Measurements from ENCODE around the gene CISTR.
"Not testable (repeated sequence)": the region's sequence is repeated elsewhere in the genome, so short reads cannot be mapped to it uniquely, and the experiment has no call there.

Gene CISTR

DNA sequence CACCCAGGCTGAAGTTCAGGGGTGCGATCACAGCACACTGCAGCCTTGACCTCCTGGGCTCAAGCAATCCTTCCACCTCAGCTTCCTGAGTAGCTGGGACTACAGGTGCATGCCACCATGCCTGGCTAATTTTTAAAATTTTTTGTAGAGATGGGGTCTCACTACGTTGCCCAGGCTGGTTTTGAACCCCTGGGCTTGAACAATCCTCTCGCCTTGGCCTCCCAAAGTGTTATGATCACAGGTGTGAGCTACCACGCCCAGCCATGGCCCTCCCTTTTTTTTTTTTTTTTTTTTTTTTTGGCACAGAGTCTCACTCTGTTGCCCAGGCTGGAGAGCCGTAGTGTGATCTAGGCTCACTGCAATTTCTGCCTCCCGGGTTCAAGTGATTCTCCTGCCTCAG, 33.2 kb downstream of the CISTR start:
- DNase-seq (ENCODE audit: low read depth) = not testable (repeated sequence)

DNA sequence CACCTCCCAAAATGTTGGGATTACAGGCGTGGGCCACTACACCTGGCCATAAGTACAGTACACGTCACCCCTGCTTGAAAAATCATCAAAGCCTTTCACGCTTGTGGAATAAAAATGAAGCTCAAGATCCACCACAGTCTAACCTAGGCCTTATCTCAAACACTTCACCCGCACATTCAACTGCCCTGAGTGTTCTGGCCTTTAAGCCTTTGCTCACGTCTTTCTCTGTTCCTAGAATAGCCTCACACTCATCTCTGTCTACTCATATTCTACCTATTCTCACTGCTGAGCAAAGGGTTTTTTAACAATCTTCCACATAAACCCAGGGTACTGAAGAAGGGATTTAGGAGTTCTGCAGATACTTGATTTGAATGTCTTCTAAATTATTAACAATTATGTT, 34.5 kb downstream of the CISTR start:
- no peak for DNase-seq (ENCODE audit: low read depth)

DNA sequence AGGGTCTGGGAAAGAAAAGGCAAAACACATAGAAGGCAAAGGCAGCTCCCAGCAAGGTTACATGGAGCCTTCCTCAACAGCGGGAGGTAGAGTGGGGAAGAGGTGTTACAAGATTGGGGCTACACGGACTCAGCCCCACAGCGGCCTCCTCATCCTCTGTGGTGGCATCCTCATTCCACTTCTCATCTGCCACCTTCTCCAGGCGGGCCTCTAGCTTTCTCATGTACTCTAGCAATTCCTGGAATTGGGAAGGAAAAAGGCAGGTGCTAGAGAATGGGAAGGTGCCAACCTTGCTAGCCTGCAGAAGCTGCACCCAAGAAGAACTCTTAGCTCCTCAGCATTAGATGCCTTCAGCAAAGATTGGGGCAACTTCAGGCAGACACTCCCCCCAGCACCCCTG, 37.8 kb downstream of the CISTR start:
- DNase-seq (ENCODE audit: low read depth) = no peak

DNA sequence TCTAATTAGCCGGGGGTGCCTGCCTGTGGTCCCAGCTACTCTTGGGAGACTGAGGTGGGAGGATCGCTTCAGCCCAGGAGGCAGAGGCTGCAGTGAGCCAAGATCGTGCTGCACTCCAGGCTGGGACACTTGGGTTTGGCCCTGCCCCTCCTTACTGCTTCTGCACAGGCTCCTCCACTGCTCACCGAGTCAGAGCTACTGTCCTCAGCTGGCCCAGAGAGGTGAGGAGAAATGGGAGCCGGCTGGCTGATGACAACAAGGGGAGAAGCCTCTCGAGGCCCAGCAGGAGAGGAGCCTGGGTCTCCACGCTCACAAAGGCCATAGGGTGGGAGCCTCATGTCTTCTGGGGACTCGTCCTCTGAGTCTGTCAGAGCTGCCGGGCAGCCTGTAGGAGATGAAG, 38.3 kb downstream of the CISTR start:
- DNase-seq (ENCODE audit: low read depth) = no peak

DNA sequence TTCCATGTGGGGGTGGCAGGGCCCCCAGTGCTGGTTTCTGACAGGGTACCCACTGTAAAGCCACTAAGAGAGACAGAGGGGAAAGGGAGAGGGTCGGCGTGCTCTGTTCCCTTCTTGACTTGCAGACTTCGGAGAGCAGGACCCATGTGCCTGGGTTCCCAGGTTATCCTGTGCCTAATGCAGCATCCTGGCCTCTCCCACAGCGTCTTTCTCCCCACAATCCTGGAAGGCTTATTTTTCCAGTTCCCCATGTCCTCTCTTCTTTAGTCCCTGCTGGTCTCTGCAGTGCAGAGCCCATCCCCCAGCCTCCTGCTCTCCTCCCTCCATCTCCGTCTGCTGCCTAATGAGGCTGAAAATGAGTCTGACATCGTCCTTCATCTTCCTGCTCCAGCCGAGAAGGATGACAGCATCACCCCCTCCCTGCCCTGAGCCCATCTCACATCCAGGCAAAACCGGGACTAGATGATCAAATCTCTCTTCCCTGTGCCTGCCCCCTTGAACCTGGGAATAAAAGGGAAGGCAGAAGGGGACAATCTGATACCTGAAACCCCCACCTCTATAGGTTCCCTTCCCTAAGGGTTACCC, 39.6 kb downstream of the CISTR start:
- DNase-seq (ENCODE audit: low read depth) = no peak

DNA sequence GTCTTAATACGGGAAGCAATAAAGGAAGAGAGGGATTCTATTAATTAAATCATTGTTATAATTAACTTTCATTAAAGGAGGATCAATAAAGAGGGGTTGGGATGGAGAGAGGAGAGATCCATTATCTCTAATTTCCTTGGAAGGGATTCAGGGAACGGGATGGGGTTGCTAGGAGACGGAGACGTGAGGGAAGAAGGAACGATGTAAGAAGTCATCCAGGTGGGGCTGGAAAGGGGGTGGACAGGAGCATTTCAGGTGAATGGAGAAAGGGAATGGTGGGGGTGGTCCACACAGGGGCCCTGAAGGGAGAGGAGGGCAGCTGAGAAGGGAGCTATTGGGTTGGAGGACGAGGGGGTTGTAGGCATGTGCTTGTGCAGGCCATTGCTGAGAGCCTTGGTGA, 41.7 kb downstream of the CISTR start:
- DNase-seq (ENCODE audit: low read depth) = no peak

DNA sequence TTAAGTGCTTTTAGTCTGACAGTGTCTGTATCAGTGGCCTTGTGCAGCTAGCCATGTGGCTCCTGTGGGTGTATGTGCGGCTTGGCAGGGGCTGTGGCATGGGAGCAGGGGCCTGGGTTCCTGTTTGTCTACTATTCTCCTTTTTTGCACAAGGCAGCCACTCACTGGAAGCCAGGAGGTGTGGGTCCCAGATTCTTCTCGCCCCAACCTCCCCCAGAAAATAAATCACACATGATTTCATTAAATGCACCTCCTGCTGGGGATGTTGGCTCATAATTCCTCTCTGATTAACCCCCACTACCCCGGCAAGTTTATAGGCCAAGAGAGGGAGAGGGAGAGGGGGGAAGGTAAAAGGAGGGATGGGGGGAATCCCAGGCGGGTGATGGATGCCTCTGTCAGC, 42.1 kb downstream of the CISTR start:
- DNase-seq (ENCODE audit: low read depth) = no peak

DNA sequence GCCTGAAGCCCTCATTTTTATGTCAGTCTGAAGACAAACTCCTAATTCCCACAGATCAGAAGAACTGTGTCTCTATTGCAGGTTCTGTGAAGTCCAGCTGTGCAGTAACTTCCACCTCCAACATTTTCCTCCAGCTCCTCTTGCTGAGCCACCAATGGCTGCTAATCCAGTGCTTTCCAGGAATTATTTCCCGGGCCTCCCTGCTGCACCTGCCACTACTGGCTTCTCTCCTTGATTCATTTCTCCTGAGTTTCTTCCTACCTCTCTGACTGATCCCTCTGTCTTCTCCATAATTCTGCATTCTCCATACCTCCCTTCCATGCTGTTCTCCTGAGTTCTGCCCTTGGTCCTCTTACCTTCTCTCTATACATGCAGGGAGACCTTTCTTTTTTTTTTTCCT, 45.7 kb downstream of the CISTR start:
- no peak for DNase-seq (ENCODE audit: low read depth)

DNA sequence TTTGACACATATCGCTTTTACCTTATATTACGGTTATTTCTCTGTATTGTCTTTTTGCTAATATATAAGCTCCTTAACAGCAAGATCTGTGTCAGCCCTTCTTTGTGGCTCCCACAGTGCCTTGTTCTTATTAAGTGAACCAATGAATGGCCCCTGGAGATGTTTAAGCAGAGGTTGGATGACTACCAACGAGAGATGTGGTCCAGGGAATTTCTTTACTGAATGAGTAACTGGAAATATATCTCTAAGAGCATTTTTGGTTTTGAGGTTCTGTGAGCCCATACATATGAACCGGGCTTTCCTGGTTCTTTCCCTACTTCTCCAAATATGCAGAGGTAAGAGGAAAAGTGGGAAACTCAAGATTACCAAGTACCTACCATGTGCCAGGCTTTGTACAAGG, 48.0 kb downstream of the CISTR start:
- no peak for DNase-seq (ENCODE audit: low read depth)

DNA sequence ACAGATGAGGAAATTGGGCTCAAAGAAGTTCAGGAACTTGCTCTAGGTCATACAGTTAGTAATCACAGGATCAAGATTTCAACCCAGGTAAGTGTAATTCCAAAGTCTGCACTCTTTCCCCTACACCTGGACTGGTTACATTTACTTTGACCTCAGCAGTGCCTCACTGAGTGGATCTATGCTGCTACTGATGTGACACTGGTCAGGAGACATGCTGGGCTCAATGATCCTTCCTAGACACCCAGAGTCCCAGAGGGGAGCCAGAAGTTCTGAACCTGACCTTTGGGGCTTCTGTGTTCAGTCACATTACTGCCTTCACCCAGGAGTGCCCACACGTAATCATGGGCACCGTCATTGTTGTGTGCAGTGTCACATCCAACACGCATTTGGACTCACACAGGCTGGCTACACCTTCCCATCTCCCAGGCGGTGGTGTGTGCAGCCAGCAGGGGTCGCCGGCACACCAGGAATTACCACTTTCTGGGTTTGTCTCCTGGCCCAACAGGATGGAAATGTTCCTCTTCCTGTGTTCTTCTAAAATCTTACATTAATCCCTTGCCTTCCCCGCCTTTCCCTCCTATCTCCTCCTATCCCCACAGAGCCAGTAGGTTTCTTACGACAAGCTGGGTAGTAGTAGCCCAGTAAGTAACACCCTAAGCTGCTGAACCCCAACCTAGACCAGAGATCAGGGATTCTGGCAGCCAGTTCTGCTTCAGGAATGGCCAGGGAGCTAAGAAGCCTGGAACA, 50.1 kb downstream of the CISTR start:
- DNase-seq (ENCODE audit: low read depth) = peak; percentile 56

DNA sequence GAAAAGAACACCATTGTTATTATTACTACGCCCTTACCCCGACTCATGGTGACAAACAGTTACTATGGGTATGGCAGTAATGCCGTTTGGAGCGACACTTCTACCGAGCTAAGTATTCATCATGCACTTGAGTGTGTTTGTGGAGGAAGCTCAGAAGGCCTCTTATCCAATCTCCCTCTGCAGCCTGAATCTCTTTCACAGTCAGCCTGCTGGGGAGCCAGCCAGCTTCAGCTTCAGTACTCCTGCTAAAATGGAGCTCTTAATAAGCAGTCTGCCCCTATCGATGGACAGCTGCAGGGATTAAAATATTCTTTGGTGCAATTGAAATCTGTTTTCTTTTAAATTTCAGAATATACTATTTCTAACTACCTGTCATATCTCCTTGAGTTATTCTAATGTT, 51.2 kb downstream of the CISTR start:
- DNase-seq (ENCODE audit: low read depth) = no peak

DNA sequence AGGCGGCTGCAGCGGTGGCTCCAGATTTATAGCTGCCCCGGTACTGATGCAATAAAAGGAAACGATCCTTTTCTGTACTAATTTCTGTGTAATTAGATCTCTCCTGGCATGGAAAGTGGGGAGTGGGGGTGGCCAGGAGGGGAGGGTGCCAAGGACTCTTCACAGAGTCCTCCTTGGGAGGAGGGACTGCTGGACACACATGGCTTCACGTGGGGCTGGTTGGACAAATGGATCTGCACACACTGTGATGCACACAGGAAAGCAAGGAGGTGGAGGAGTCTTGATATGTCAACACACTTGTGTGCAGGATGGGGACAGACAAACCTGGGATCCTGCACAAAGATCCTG, 52.1 kb downstream of the CISTR start:
- no peak for DNase-seq (ENCODE audit: low read depth)

DNA sequence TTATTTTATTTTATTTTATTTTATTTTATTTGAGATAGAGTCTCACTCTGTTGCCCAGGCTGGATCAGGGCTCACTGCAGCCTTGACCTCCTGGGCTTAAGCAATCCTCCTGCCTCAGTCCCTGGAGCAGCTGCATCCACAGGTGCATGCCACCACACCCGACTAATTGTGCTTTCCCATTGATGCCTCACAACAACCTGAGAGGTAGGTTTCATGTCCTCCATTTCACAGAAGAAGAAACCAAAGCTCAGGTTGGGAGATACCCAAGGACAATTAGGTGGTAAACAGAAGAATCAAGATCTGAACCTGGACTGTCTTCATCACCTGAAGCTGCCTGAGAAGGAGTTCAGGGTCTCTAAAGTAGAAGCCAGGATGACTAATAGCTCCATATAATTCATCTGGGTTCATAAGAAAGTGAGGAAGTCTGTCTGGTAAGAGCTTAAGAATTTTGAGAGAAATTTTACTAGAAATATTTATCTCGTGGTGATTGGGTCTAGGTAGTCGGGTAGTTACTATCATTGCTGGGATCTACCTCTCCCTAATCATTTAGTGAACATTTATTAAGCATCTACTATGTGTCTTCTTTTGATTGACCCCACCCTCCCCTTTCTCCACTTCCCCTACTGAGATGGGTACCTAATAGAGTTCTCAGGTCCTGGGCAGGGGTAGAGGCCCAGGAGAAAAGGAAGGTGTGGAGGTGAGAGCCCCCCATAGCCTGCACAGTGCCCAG, 52.7 kb downstream of the CISTR start:
- DNase-seq (ENCODE audit: low read depth) = no peak

DNA sequence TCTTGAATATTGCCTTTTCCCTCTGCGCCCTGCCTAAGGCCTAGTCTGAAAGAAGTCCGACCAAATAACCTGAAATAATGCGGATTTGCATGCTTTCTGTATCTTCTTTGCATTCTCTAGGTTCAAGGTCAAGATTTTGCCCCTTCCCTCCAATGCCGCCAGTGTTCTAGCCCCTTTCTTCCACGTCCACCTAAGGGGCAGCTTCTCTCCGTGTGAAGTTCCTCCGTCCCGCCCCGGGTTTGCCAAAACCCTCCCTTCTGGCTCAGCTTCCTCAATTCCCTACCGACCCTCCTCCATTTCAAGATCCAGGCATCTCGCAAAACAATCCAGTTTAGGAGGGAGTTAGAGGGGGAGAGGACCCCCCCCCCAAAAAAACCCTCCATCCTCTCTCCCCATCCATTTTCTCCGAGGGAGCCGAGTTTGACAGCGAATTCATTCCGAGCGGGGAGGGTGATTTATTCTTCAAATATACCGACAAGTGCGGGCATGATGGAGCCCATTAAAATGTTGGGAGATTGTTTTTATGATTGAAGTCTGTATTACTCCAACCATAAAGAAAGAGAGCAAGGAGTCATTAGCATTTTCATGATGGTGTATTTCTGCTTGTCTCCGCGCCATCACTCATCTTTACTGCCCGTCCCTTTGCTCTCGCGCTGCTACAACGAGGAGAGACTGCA, 55.0 kb downstream of the CISTR start:
- no peak for DNase-seq (ENCODE audit: low read depth)

All from stimulated activated CD8-positive, alpha-beta memory T cell treated with anti-CD3 and anti-CD28 coated beads, Interleukin-15, amount 100 ng/mL, for 1 hour (primary cell).